Right lobe of liver (tissue), 6 donors: Measurements from ENCODE around the gene UMOD. TPM values are rescaled to one million over a fixed set of nuclear protein-coding genes. Genes with fewer than 3 reads are reported as not detected.

Experiments used
- ATAC-seq, 4 donors: fragments of 200-7000 bp; cut with Tn5 transposase; one replicate each; pipeline ENCODE4 v1.9.1; 2020; ENCODE audit warnings: mild to moderate bottlenecking in 4 of 4, moderate library complexity in 4 of 4
- DNase-seq, 3 donors: peaks; one replicate each; pipeline ENCODE4 v3.0.0-alpha.2; 2020
- H3K27ac ChIP-seq, 3 donors: fragments of 200-600 bp; one replicate each; pipeline ENCODE4 v1.8.0; 2022
- H3K27me3 ChIP-seq, 2 donors: fragments of 200-600 bp; one replicate each; pipeline ENCODE4 v1.8.0; 2022
- H3K36me3 ChIP-seq, 4 donors: fragments of 200-600 bp; sonication (generic) in 1 of 4; one replicate each; pipeline versions ENCODE4 v1.5.1 to v1.8.0; 2017 to 2022; ENCODE audit warnings: control low read depth in 1 of 4
- H3K4me1 ChIP-seq, 4 donors: fragments of 200-600 bp; sonication (generic) in 1 of 4; one replicate each; pipeline versions ENCODE4 v1.5.1 to v1.8.0; 2017 to 2022; ENCODE audit warnings: control low read depth in 1 of 4
- H3K4me3 ChIP-seq, 3 donors: fragments of 200-600 bp; one replicate each; pipeline ENCODE4 v1.8.0; 2022
- H3K9me3 ChIP-seq, 4 donors: fragments of 200-600 bp; sonication (generic) in 1 of 4; one replicate each; pipeline versions ENCODE4 v1.5.1 to v1.8.0; 2017 to 2022; ENCODE audit warnings: control low read depth in 1 of 4
- CTCF ChIP-seq, 4 donors: fragments of 200-600 bp in 3 of 4; fragments of 450-650 bp in 1 of 4; IDR thresholded peaks; one replicate each; pipeline versions ENCODE4 v1.5.1 to v1.8.0; 2016 to 2022; ENCODE audit warnings: antibody characterized with exemption in 4 of 4, mild to moderate bottlenecking in 2 of 4
- POLR2A ChIP-seq: fragments of 450-650 bp; IDR thresholded peaks from one replicate; pipeline ENCODE4 v1.6.1; 2017; ENCODE audit warnings: antibody characterized with exemption, mild to moderate bottlenecking
- WGBS: methylation state at CpG from one replicate; pipeline ENCODE4 v1.1.6; 2018; ENCODE audit warnings: low coverage, low lambda C conversion rate; ENCODE audit not compliant: insufficient coverage; ENCODE audit errors: missing lambda C conversion rate; 5-methylcytosine and 5-hydroxymethylcytosine counted together
- intact Hi-C, 2 donors: fragments of 100-400 bp; cut with DNase I; formaldehyde crosslinking; loops; one replicate each; pipeline versions ENCODE4 v1.11.2 to v1.14.1; 2022
- total RNA-seq, 6 experiments: library from RNA; depleted of rRNA in 2 of 6; stranded (reverse); fragments of >200 nt in 2 of 6; fragmentation: NEBNext Ultra II Directional in 3 of 6; extraction: Animal tissue kit (Norgen Biotek cat#: 25700) in 3 of 6; gene quantifications; one replicate each; pipeline versions ENCODE4 v1.1.0 to v1.2.4, GENCODE V29; 2016 to 2023
- donor health status: DM: no; HTN: yes; CAD: no.
- donor health status: DM: no; HTN: no; CAD: no.
- donor health status: DM: no; HTN: no; CAD: no.
- donor health status: DM: no; HTN: yes; CAD: no.
- donor health status: DM: no; HTN: yes; CAD: no.

Gene UMOD
- total RNA-seq, 6 experiments from 2014 or later = not detected

GRCh38 chr16:20320592-20320991, 31.9 kb downstream of the UMOD start:
- Histone ChIP-seq H3K27me3 (no peaks in the 10 kb centered on the region), H3K4me3 (no peak overlapping the region), H3K27ac (no peak overlapping the region), H3K4me1 (no peaks in the 10 kb centered on the region), H3K36me3 (no peaks in the 10 kb centered on the region), H3K9me3 (no peaks in the 10 kb centered on the region)
- intact Hi-C loops = no loop called here
- ATAC-seq = no peak
- TF ChIP-seq CTCF (IDR thresholded peaks at IDR 0.05) = no peak
- DNase-seq = no peak

GRCh38 chr16:20320178-20320577, 32.3 kb downstream of the UMOD start:
- Histone ChIP-seq H3K27ac (no peak overlapping the region), H3K27me3 (no peaks in the 10 kb centered on the region), H3K4me3 (no peak overlapping the region), H3K4me1 (no peaks in the 10 kb centered on the region), H3K9me3 (no peaks in the 10 kb centered on the region), H3K36me3 (no peaks in the 10 kb centered on the region)
- DNase-seq (no peak), ATAC-seq (no peak)
- TF ChIP-seq POLR2A = no peak
- no peak for TF ChIP-seq CTCF (IDR thresholded peaks at IDR 0.05)
- intact Hi-C loops = no loop called here
- WGBS = 33% methylated on average over 1 of the region's 2 CpGs

- no peaks in the 10 kb centered on the region for H3K36me3 ChIP-seq
- TF ChIP-seq CTCF (IDR thresholded peaks at IDR 0.05) = no peak
- no peak for TF ChIP-seq POLR2A
- intact Hi-C loops = no loop called here
- 39% methylated on average over 1 of the region's 1 CpG for WGBS
- no peak overlapping the region for H3K4me3 ChIP-seq
- H3K27ac ChIP-seq = no peak overlapping the region
- H3K27me3 ChIP-seq = no peaks in the 10 kb centered on the region
- DNase-seq (no peak), ATAC-seq (no peak)
- H3K9me3 ChIP-seq = no peaks in the 10 kb centered on the region
- no peaks in the 10 kb centered on the region for H3K4me1 ChIP-seq
Measured at GRCh38 chr16:20319406-20319805, 33.1 kb downstream of the UMOD start.

GRCh38 chr16:20318437-20318836, 34.1 kb downstream of the UMOD start:
- Histone ChIP-seq H3K36me3 (no peaks in the 10 kb centered on the region), H3K9me3 (no peaks in the 10 kb centered on the region), H3K27ac (no peak overlapping the region), H3K4me1 (no peaks in the 10 kb centered on the region), H3K4me3 (no peak overlapping the region), H3K27me3 (no peaks in the 10 kb centered on the region)
- 71% methylated on average over 3 of the region's 3 CpGs for WGBS
- intact Hi-C loops = no loop called here
- TF ChIP-seq POLR2A (no peak), CTCF (IDR thresholded peaks at IDR 0.05) (no peak)
- no peak for DNase-seq
- ATAC-seq = no peak

- no peak overlapping the region for H3K27ac ChIP-seq
- intact Hi-C loops = no loop called here
- H3K36me3 ChIP-seq = no peaks in the 10 kb centered on the region
- no peak for DNase-seq
- H3K4me1 ChIP-seq = no peaks in the 10 kb centered on the region
- TF ChIP-seq POLR2A (no peak), CTCF (IDR thresholded peaks at IDR 0.05) (no peak)
- WGBS = 52% methylated on average over 5 of the region's 7 CpGs
- ATAC-seq = no peak
- no peaks in the 10 kb centered on the region for H3K9me3 ChIP-seq
- no peak overlapping the region for H3K4me3 ChIP-seq
- no peaks in the 10 kb centered on the region for H3K27me3 ChIP-seq
Measured at GRCh38 chr16:20318006-20318405, 34.5 kb downstream of the UMOD start.
